Heart left ventricle (tissue), 16 donors: ENCODE measurements around the gene CPNE9. TPM values are rescaled to one million over a fixed set of nuclear protein-coding genes. Genes with fewer than 3 reads are reported as not detected.
A peak's percentile ranks its signal among the peaks of the same experiment; 100 is the strongest.

Experiments
- ATAC-seq, 4 donors: fragments of 200-7000 bp; cut with Tn5 transposase; one replicate each; pipeline ENCODE4 v1.9.1; 2020 to 2022; ENCODE audit warnings: moderate library complexity in 4 of 4, mild to moderate bottlenecking in 3 of 4, moderate number of reproducible peaks in 1 of 4
- DNase-seq, 5 donors: peaks; one replicate each; pipeline ENCODE4 v3.0.0-alpha.2; 2020
- H3K27ac ChIP-seq, 12 donors: fragments of 200-600 bp; sonication (generic) in 4 of 12; one replicate each; pipeline versions ENCODE4 v1.5.0 to v1.8.0; 2016 to 2022; ENCODE audit warnings: mild to moderate bottlenecking in 2 of 12
- H3K27me3 ChIP-seq, 9 donors: fragments of 200-600 bp; sonication (generic) in 2 of 9; one replicate each; pipeline versions ENCODE4 v1.5.1 to v1.8.0; 2016 to 2022; ENCODE audit warnings: mild to moderate bottlenecking in 3 of 9
- H3K36me3 ChIP-seq, 9 donors: fragments of 200-600 bp; sonication (generic) in 2 of 9; one replicate each; pipeline versions ENCODE4 v1.5.0 to v1.8.0; 2018 to 2022; ENCODE audit warnings: mild to moderate bottlenecking in 2 of 9
- H3K4me1 ChIP-seq, 12 donors: fragments of 200-600 bp; sonication (generic) in 4 of 12; one replicate each; pipeline versions ENCODE4 v1.5.0 to v1.8.0; 2016 to 2022; ENCODE audit warnings: mild to moderate bottlenecking in 3 of 12
- H3K4me3 ChIP-seq, 12 donors: fragments of 200-600 bp; sonication (generic) in 4 of 12; one replicate each; pipeline versions ENCODE4 v1.5.0 to v1.8.0; 2017 to 2022; ENCODE audit warnings: mild to moderate bottlenecking in 9 of 12, moderate library complexity in 4 of 12
- H3K9me3 ChIP-seq, 12 donors: fragments of 200-600 bp; sonication (generic) in 4 of 12; one replicate each; pipeline versions ENCODE4 v1.5.0 to v1.8.0; 2016 to 2022; ENCODE audit warnings: mild to moderate bottlenecking in 1 of 12
- POLR2A ChIP-seq, 2 donors: fragments of 450-650 bp; IDR thresholded peaks; one replicate each; pipeline ENCODE4 v1.6.1; 2017; ENCODE audit warnings: antibody characterized with exemption in 2 of 2, mild to moderate bottlenecking in 2 of 2, moderate library complexity in 2 of 2
- WGBS, 4 donors: extraction: QIAGEN DNeasy Blood & Tissue Kit in 2 of 4; methylation state at CpG; one replicate each; pipeline versions ENCODE4 v1.1.5 to v1.1.7; 2013 to 2018; 5-methylcytosine and 5-hydroxymethylcytosine counted together
- intact Hi-C, 10 donors: fragments of 100-400 bp; cut with DNase I; formaldehyde crosslinking; loops; one replicate each; pipeline versions ENCODE4 v1.11.1 to v1.14.2; 2022
- polyA plus RNA-seq, 2 donors: library from polyadenylated mRNA; stranded (reverse); fragments of 200-250 nt; gene quantifications; one replicate each; pipeline ENCODE4 v1.2.3, GENCODE V29; 2013
- total RNA-seq, 9 donors: library from RNA; depleted of rRNA in 2 of 9; stranded (reverse); fragments of >200 nt in 2 of 9; fragmentation: NEBNext Ultra II Directional in 3 of 9; extraction: Animal tissue kit (Norgen Biotek cat#: 25700) in 3 of 9; gene quantifications; one replicate each; pipeline versions ENCODE4 v1.1.0 to v1.2.4, GENCODE V29; 2016 to 2023
- TF ChIP-seq, protein P1 (sequence below), 12 donors: fragments of 200-600 bp; sonication (generic) in 4 of 12; IDR thresholded peaks; one replicate each; pipeline versions ENCODE4 v1.5.0 to v1.8.0; 2018 to 2022; ENCODE audit warnings: antibody characterized with exemption in 12 of 12, mild to moderate bottlenecking in 5 of 12
- donor health status: ischemic (EF 13 %, LVEDD 7.1; RV severe dilation, severe dysfunction).
- donor health status: healthy with polysubstance abuse.
- donor health status: DM: no; HTN: yes; CAD: no.
- donor health status: DM: no; HTN: no; CAD: no.
- donor health status: ischemic (EF 25% LVEDD 6.9; RV normal size, moderate dysfunction).
- donor health status: ischemic (EF 25% LVEDD 5.7; RV mildly dilated, moderate dysfunction).
- donor health status: healthy.
- donor health status: DM: yes; HTN: yes; CAD: no.
- donor health status: ischemic (EF 35%, LVEDD 5.7; RV mildly dilated, moderate dysfunction).
- donor health status: nonischemic (EF 11% LVEDD 7.7; RV severe dilation, severe dysfunction).
- donor health status: DM: yes; HTN: yes; CAD: no.
- donor health status: PGD.
- donor health status: ischemic (EF 29% LVEDD 5.4; RV normal size, mild dysfunction).
- donor health status: nonischemic (EF 23%, LVEDD 6.1; RV moderate dilation, normal function).

The CPNE9 gene
- total and polyA plus RNA-seq, 11 donors: 0.04 TPM; not detected in 10

GRCh38 chr3:9715136-9715535 lies 11.5 kb downstream of the CPNE9 start:
- Histone ChIP-seq H3K9me3 (no peaks in the 10 kb centered on the region), H3K27ac (peak overlapping the region in 3 of 12 donors; percentile 24 to 75 (median 63)), H3K4me1 (peaks cover 0 to 21% (median 0%) of the 10 kb centered on the region in 12 donors), H3K36me3 (no peaks in the 10 kb centered on the region), H3K4me3 (no peak overlapping the region), H3K27me3 (no peaks in the 10 kb centered on the region)
- no peak for TF ChIP-seq POLR2A (IDR thresholded peaks at IDR 0.05)
- TF ChIP-seq, protein P1, sequence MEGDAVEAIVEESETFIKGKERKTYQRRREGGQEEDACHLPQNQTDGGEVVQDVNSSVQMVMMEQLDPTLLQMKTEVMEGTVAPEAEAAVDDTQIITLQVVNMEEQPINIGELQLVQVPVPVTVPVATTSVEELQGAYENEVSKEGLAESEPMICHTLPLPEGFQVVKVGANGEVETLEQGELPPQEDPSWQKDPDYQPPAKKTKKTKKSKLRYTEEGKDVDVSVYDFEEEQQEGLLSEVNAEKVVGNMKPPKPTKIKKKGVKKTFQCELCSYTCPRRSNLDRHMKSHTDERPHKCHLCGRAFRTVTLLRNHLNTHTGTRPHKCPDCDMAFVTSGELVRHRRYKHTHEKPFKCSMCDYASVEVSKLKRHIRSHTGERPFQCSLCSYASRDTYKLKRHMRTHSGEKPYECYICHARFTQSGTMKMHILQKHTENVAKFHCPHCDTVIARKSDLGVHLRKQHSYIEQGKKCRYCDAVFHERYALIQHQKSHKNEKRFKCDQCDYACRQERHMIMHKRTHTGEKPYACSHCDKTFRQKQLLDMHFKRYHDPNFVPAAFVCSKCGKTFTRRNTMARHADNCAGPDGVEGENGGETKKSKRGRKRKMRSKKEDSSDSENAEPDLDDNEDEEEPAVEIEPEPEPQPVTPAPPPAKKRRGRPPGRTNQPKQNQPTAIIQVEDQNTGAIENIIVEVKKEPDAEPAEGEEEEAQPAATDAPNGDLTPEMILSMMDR (IDR thresholded peaks at IDR 0.05): no peak
- ATAC-seq (no peak), DNase-seq (no peak)
- WGBS, 4 donors: 25 to 39% (median 28%) methylated on average over 4 of the region's 4 CpGs
- intact Hi-C loops: loop anchor here in 1 of 10 donors (10.0 kb wide), 2 partner anchors 230 to 320 kb away; no protein-coding TSS in a partner anchor

DNA sequence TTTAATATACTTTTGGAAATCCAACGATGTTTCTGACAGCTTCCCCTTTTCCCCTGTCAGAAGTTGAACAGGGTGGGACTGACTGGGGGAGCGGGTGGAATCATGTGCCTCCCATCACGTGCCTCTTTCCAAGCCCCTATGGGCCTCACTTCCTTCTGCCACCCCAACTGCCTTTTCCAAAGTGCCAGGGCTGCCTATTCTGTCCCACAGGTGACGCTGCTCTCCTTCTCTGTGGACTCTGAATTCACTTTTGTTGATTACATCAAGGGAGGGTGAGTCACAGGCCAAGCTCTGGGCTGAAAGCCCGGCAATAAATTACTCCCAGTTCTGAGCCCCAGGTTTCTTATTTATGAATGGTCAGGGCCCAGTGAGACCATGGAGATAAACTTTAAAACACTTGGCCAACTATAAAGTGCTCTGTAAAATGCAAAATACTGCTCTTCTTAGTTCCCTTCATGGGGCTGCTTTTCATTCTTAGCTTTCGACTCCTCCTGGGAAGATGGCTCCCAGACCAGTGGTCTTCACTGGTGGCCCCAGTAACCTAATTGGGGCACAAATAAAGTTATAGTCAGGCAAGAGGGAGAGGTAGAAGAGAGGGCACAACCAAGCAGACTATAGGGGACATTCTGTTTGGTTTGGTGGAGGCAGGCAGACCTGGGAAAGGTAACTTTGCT lies 12.3 kb downstream of the CPNE9 start:
- H3K4me1 ChIP-seq: peaks cover 0 to 21% (median 0%) of the 10 kb centered on the region in 12 donors
- H3K27me3 ChIP-seq: no peaks in the 10 kb centered on the region
- peak overlapping the region in 4 of 12 donors; percentile 39 to 75 (median 60) for H3K27ac ChIP-seq
- no peaks in the 10 kb centered on the region for H3K9me3 ChIP-seq
- no peak overlapping the region for H3K4me3 ChIP-seq
- no peaks in the 10 kb centered on the region for H3K36me3 ChIP-seq
- 45 to 55% (median 49%) methylated on average over 6 of the region's 6 CpGs for WGBS, 4 donors
- intact Hi-C loops: loop anchor here in 1 of 10 donors (10.0 kb wide), 2 partner anchors 229 to 319 kb away; no protein-coding TSS in a partner anchor
- ATAC-seq: peak; percentile 56 to 97 (median 94)
- peak in 4 of 5 donors; percentile 70 to 77 (median 72) for DNase-seq
- TF ChIP-seq, protein P1 (IDR thresholded peaks at IDR 0.05): peak; percentile 38 to 75 (median 56)
- no peak for TF ChIP-seq POLR2A (IDR thresholded peaks at IDR 0.05)

DNA sequence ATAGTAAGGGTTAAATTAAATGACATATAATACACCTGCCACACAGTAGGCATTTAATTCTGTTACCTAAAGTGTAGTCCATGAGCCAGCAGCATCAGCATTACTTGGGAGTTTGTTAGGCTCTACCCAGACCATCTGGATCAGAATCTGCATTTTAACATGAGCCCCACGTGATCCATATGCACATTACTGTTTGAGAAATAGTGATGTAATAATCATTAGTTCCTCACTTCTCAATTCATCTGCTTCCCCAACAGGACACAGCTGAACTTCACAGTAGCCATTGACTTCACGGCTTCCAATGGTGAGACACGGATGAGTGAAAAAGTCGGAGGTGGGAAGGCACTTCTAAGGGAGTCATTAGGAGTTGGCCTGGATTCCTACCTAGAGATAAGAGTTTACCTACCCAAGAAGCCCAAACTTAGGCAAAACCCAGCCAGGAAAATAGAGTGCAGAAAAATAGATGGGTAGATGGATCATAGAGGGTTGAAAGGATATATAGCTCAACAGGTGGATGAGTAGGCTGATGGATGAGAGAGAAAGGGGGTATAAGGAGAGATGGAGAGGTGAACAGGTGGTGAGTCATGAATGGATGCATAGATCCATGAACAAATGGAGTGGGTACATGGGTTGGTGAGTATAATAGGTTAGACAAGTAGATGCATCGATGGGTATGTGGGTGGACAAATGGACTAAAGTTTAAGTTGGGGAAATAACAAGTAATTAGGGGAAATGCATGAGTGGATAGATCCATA lies 13.3 kb downstream of the CPNE9 start:
- DNase-seq: no peak
- no peaks in the 10 kb centered on the region for H3K9me3 ChIP-seq
- 80 to 86% (median 84%) methylated on average over 5 of the region's 5 CpGs for WGBS, 4 donors
- peaks cover 0 to 21% (median 0%) of the 10 kb centered on the region in 12 donors for H3K4me1 ChIP-seq
- no peak for TF ChIP-seq POLR2A (IDR thresholded peaks at IDR 0.05)
- TF ChIP-seq, protein P1 (IDR thresholded peaks at IDR 0.05): no peak
- H3K36me3 ChIP-seq: no peaks in the 10 kb centered on the region
- ATAC-seq: no peak
- intact Hi-C loops: loop anchor here in 1 of 10 donors (10.0 kb wide), 2 partner anchors 228 to 318 kb away; no protein-coding TSS in a partner anchor
- H3K4me3 ChIP-seq: no peak overlapping the region
- no peak overlapping the region for H3K27ac ChIP-seq
- no peaks in the 10 kb centered on the region for H3K27me3 ChIP-seq

- intact Hi-C loops: loop anchor here in 1 of 10 donors (10.0 kb wide), 2 partner anchors 227 to 317 kb away; no protein-coding TSS in a partner anchor
- H3K4me1 ChIP-seq: peaks cover 0 to 21% (median 0%) of the 10 kb centered on the region in 12 donors
- H3K36me3 ChIP-seq: no peaks in the 10 kb centered on the region
- no peaks in the 10 kb centered on the region for H3K9me3 ChIP-seq
- WGBS, 4 donors: 85 to 89% (median 86%) methylated on average over 1 of the region's 1 CpG
- DNase-seq: no peak
- H3K27me3 ChIP-seq: no peaks in the 10 kb centered on the region
- no peak overlapping the region for H3K4me3 ChIP-seq
- no peak for ATAC-seq
- TF ChIP-seq, protein P1 (IDR thresholded peaks at IDR 0.05): no peak
- TF ChIP-seq POLR2A (IDR thresholded peaks at IDR 0.05): no peak
- H3K27ac ChIP-seq: no peak overlapping the region
Observed at GRCh38 chr3:9717563-9717962, 13.9 kb downstream of the CPNE9 start.
